HG02798 (cell line): Measurements from ENCODE around the gene KRI1.
"Not testable (repeated sequence)": the region's sequence is repeated elsewhere in the genome, so short reads cannot be mapped to it uniquely, and the experiment has no call there.

Experiments
- ATAC-seq: cut with Tn5 transposase; IDR thresholded peaks from one replicate; pipeline ENCODE4 v1.9.1; 2021; ENCODE audit warnings: mild to moderate bottlenecking; ENCODE audit not compliant: unreplicated experiment, poor library complexity

Gene KRI1

DNA sequence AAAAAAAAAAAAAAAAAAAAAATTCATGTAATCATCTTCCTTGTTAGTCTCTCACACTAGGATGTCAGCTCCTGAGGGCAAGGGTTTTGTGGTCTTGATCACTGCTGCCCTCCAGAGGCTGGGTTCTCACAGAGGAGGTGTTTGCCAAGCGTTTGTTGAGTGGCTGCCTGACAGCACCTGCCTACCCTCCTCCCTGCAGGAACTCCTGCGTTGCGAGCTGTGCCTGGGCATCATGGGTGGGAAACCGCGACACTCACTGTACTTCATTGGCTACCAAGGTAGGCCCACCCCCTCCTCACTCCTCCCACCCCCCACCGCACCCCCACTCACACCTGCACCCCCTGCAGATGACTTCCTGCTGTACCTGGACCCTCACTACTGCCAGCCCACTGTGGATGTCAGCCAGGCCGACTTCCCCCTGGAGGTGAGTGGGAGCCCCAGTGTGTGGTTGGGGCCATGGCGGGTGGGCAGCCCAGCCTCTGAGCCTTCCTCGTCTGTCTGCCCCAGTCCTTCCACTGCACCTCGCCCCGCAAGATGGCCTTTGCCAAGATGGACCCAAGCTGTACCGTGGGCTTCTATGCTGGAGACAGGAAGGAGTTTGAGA is 14.0 kb downstream of the KRI1 start:
- ATAC-seq, result no peak

DNA sequence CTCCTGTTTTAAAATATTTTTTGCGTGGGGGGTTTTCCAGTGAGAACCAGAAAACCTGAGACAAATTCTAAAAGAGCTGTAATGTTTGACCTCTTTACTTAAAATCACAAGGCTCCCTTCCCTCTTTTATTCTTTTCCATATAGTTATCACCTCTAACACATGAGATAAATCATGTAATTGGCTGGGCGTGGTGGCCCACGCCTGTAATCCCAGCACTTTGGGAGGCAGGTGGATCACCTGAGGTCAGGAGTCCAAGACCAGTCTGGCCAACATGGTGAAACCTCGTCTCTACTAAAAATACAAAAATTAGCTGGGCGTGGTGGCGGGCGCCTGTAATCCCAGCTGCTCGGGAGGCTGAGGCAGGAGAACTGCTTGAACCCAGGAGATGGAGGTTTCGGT is 14.8 kb downstream of the KRI1 start:
- not testable (repeated sequence) for ATAC-seq

DNA sequence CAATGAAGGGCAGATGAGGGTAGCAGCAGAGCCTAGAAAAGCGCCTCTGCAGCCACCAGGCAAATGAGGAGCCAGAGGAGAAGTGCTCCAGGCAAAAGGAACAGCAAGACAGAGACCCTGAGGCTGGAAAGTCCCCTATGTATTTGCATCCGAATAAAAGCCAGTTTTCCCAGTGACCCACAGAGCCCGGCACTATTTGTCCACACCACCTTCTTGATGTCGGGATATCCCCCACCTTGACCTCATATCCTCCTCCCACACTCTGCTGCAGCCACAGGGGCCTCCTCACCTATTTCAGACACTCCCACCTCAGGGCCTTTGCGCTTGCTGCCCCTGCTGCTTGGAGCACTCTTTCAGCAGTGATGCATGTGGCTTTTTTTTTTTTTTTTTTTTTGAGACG is 15.5 kb downstream of the KRI1 start:
- ATAC-seq, result no peak

DNA sequence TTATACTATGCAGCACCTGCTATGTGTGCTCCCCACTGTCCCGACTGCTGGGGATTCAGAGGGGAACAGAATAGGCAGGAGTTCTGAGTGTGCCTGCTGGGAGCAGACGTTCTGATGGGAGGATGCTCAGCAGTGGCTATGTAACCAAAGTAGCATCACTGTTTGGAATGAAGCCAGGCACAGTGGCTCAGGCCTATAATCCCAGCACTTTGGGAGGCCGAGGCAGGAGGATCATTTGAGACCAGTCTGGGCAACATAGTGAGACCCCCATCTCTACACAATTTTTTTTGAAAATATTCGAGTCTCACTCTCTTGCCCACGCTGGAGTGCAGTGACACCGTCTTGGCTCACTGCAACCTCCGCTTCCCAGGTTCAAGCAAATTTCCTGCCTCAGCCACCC is 16.1 kb downstream of the KRI1 start:
- no peak for ATAC-seq

DNA sequence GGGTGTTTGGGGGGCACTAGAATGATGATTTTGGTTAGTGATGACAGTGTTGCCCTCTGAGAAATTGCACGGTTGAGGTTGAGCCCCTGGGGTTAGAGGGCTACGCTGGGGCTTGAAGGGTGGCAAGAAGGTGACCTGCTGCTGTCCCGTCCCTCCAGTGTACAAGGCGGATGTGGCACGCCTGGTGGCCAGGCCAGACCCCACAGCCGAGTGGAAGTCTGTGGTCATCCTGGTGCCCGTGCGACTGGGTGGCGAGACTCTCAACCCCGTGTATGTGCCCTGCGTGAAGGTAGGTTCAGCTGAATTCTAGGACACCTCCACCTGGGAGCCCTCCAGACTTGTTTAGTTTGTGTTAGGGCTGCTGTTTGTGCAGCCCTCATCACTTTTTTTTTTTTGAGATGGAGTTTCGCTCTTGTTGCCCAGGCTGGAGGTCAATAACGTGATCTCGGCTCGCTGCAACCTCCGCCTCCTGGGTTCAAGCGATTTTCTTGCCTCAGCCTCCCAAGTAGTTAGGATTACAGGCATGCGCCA is 17.0 kb downstream of the KRI1 start:
- ATAC-seq, result no peak

DNA sequence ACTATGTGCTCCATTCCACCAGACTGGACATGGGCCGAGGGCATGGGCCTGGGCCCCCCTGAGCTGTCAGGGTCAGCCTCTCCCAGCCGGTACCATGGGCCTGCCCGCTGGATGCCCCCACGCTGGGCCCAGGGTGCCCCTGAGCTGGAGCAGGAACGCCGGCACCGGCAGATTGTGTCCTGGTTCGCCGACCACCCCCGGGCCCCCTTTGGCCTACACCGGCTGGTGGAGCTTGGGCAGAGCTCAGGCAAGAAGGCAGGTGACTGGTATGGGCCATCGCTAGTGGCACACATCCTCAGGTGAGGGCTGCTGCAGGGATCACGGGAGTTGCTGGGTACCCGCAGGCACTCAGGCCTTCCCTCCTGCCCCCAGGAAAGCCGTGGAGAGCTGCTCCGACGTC is 19.0 kb downstream of the KRI1 start:
- no peak for ATAC-seq

DNA sequence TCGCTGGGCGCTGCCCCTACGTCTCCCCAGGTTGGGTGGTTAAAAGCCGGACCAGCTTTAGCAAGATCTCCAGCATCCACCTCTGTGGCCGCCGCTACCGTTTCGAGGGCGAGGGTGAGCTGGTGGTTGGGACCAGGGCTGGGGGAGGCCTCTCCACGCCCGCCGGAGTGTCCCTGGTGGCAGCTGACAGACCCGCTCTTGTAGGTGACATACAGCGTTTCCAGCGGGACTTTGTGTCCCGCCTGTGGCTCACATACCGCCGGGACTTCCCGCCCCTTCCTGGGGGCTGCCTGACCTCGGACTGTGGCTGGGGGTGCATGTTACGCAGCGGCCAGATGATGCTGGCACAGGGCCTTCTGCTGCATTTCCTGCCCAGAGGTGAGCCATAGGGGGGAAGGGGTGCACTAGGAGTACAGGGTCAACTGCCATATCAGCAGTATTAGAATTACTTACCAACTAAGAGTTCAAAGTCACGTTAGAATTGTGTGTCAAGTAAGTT is 21.0 kb downstream of the KRI1 start:
- no peak for ATAC-seq

DNA sequence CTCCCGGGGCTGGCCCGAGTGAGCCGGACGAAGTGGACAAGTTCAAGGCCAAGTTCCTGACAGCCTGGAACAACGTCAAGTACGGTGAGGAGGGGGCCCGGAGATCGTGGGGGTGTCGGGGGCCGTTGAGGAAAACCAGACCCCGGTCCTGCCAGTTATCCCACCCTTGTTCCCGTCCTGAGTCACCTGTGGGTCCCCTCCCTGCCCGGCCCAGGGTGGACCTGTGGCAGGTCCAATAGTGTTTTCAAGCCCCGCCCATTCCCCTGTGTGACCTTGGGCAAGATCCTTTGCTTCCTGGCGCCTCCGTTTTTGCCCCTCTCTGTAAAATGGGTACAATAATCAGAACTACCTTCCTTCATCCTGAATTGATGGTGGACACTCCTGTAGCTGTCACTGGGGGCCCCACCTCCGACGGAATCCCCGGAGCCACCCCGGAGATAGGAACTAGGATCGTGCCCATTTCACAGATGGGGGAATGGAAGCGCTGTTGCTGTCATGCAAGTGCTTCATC is 21.5 kb downstream of the KRI1 start:
- ATAC-seq, result peak; percentile 7

DNA sequence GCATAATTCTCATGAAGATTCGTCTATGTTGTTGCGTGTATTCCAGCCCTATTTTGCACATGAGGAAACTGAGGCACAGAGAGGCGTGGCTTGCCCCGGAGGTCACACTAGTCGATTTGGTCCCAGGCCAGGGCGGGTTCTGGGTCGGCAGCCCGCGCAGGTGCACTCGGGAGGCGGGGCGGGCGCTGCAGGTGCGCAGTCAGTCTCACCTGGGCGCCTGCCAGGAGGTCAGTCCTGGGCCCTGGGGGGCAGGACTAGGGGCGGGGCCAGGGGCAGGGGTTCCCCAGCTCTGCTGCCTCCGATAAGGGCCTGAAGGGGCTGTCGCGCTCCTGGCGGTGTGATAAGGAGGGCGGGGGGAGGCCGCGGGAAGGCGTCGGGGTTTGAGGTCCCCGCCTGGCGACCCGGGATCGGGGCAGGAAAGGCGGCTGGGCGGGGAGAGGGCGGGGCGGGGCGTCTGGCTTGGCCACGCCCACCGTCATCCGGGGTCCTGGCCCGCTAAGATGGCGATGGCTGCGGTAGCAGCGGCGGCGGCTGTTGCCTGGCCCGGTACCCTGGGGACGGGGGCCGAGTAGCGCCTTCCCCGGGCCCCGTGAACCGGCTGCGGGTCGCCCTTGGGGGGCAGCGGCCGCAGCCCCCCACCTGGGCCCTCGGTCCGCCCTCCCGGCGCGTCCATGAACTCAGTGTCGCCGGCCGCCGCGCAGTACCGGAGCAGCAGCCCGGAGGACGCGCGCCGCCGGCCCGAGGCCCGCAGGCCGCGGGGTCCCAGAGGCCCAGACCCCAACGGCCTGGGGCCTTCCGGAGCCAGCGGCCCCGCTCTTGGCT is 22.2 kb downstream of the KRI1 start, which contains the start of gene ATG4D:
Gene ATG4D (plus strand): TSS at position 485 of the 822 bp plus-strand sequence. CDS start 187 bp downstream, at position 672.
- peak; percentile 82 for ATAC-seq

DNA sequence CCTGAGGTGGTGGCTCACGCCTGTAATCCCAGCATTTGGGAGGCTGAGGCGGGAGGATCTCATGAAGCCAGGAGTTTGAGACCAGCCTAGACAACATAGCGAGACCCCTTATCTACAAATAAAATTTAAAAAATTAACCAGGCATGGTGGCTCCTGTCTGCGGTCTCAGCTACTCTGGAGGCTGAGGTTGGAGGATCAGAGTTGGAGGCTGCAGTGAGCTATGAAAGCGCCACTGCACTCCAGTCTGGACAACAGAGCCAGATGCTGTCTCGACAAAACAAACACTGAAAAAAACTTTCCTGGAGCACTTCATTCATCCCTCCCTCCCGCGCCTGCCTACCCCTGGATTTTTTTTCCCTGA is 22.8 kb downstream of the KRI1 start:
- no peak for ATAC-seq

DNA sequence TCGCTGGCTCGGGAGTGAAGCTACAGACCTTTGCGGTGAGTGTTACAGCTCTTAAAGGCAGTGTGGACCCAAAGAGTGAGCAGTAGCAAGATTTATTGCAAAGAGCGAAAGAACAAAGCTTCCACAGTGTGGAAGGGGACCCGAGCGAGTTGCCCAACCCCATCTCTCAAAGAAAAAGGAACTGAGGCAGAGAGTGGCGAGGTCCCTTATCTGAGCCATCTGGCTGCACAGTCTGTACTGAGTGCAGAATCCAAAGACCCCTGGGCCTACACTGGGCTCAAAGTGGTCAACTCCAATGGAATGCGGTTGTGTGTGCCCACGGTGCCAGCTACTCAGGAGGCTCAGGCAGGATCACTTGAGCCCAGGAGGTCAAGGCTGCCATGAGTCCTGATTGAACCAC is 26.8 kb downstream of the KRI1 start:
- ATAC-seq, result not testable (repeated sequence)

DNA sequence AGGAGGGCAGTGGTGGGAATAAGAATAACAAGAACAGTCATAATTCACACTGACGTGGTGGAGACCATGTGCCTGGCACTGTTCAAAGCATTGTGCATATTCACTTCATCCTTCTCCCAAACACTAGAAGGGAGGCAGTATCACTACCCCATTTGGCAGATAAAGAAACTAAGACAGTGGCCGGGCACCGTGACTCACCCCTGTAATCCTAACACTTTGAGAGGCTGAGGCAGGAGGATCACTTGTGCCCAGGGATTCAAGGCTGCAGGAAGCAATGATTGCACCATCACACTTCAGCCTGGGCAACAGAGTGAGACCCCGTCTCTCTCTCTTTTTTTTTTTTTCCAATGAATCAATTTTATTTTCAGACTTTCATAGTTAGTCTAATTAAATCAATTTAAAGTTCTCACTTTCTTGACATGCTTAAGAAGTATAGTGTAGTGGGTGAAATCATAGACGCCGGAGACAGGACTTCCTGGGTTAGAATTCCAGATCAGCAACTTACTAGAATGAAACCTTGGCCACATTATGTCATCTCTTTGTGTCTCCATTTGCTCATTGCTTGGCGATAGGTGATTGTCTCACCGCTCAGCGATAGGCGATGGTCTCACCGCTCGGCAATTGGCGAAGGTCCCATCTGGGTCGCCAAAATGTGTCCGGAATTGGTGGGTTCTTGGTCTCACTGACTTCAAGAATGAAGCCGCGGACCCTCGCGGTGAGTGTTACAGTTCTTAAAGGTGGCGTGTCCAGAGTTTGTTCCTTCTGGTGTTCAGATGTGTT is 27.4 kb downstream of the KRI1 start:
- no peak for ATAC-seq

DNA sequence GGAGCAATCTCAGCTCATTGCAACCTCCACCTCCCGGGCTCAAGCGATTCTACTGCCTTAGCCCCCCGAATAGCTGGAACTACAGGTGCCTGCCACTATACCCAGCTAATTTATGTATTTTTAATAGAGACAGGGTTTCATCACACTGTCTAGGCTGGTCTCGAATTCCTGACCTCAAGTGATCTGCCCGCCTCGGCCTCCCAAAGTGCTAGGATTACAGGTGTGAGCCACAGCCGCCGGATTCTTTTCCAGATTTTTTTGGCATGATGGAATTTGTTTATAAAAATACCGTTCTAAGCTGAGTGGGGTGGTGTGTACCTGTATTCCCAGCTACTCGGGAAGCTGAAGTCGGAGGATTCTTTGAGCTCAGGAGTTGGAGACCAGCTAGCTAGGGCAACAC is 28.1 kb downstream of the KRI1 start:
- ATAC-seq, result no peak

DNA sequence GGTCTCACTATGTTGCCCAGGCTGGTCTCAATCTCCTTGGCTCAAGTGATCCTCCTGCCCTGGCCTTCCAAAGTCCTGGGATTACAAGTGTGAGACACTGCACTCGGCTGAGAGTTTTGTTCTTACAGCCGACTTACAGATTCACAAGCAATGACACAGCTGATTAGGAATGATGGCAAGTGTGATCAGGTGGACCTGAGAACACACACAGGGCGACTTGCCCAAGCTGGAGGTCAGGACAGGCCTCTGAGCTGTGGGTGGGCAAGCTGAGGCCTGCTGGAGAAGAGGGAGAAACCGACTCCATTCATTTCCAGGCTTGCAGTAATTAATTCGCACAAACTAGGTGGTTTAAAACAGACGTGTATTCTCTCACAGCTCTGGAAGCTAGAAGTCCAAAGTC is 30.2 kb downstream of the KRI1 start:
- ATAC-seq, result no peak

DNA sequence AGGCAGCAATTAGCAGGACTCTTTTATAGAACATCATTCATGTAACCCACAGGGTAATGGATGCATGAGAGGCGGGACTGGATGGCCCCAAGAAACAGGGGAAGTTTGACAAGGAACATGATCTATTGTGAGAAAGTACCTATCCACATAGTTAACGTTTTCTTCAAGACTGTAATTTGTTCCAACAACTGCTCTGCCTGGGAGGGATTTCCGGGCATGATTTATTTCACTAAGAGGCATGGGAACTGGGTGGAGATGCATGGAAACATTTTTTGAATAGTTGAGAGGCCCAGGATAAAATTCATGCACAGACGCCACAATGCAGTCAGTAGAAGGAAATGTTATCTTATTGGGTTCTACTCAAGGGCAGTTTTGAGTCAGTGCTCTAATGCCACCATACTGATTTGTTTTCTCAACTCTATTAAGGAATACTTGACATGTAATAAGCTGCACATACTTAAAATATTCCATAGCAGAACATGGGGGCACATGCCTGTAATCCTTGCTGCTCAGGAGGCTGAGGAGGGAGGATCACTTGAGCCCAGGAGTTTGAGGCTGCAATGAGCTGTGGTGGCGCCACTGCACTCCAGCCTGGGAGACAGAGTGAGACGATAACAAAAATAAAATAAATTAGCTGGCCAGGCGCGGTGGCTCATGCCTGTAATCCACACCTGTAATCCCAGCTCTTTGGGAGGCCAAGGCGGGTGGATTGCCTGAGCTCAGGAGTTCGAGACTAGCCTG is 32.0 kb downstream of the KRI1 start:
- ATAC-seq, result no peak

DNA sequence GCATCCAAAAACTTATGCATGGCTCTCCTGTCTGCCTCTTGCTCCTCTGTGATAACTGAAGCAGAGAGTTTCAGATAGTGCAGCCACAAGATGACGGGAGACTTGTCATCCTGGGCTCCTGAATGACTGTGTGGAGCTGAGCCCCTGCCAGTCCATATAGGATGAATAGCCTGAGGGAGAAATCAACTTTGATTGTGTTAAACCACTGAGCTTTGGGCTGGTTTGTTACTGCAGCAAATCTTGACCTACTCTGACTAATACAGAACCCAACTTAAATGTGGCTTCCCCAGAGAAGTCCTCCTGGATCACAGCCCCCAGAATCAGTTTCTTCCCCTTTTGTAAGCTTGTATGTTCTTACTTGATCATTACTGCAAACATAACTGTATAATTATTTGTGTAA is 33.4 kb downstream of the KRI1 start:
- ATAC-seq, result no peak

DNA sequence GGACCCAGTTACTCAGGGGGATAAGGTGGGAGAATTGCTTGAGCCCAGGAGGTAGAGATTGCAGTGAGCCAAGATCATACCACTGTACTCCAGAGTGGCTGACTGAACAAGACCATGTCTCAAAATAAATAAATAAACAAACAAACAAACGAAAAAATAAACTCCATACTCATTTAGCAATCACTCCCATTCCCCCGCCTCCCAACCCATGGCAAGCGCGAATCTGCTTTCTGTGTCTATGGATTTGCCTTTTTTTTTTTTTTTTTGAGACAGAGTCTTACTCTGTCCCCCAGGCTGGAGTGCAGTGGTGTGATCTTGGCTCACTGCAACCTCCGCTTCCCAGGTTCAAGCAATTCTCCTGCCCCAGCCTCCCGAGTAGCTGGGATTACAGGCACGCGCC is 38.9 kb downstream of the KRI1 start:
- ATAC-seq, result not testable (repeated sequence)

DNA sequence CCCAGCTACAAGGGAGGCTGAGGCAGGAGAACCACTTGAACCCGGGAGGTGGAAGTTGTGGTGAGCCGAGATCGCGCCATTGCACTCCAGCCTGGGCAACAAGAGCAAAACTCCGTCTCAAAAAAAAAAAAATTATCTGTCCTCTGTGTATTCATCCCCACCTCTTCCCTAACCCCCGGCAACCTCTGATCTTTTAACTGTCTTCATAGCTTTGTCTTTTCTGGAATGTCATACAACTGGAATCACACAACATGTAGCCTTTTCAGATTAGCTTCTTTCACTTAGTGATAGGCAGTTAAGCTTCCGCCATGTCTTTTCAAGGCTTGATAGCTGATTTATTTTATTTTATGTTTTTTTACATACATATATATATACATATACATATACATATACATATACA is 40.2 kb downstream of the KRI1 start:
- ATAC-seq, result no peak

DNA sequence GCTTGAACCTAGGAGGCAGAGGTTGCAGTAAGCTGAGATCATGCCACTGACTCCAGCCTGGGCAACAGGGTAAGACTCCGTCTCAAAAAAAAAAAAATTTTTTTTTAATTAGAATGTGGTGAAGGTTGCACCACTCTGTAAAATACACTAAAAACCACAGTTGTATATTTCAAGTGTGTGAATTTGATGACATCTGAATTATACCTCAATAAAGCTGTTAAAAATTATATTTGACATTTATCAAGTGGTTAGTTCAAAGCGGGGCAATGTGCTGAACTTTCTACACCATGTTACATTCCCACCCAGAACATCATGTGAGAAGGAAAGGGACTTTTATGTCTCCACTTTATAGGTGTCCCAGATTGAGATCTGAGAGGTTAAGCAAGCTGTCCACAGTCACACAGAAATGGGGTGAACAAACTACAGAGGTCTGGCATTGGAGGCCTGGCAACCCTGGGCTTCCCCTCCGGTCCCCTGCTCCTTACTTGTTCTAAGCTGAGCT is 42.6 kb downstream of the KRI1 start:
- no peak for ATAC-seq
